Endothelial cell of umbilical vein (primary cell): ENCODE measurements around the gene ARL6IP6.

Experiments used
- EZH2 ChIP-seq: IDR thresholded peaks from 2 replicates; pipeline ENCODE4 v1.6.1; 2012; ENCODE audit warnings: borderline replicate concordance, low read depth, mild to moderate bottlenecking, moderate library complexity, low read length, inconsistent platforms; ENCODE audit not compliant: severe bottlenecking
- JUN ChIP-seq: IDR thresholded peaks from 2 replicates; pipeline ENCODE4 v1.6.1; 2011; ENCODE audit warnings: borderline replicate concordance, low read depth; ENCODE audit not compliant: insufficient read length, insufficient read depth
- MAX ChIP-seq: IDR thresholded peaks from 2 replicates; pipeline ENCODE4 v1.6.1; 2011; ENCODE audit not compliant: insufficient read depth, insufficient read length
- MYC ChIP-seq: IDR thresholded peaks from one replicate; pipeline ENCODE4 v1.6.1; 2011; ENCODE audit warnings: mild to moderate bottlenecking, low read depth, low read length
- POLR2A ChIP-seq: IDR thresholded peaks from 2 replicates; pipeline ENCODE4 v1.6.1; 2012; ENCODE audit warnings: low read depth, mild to moderate bottlenecking, control low read depth, low read length
- POLR2AphosphoS5 ChIP-seq: IDR thresholded peaks from 2 replicates; pipeline ENCODE4 v1.6.1; 2012; ENCODE audit warnings: low read depth, mild to moderate bottlenecking, control low read depth, low read length, moderate library complexity; ENCODE audit not compliant: insufficient read depth
- TF ChIP-seq, protein P1 (sequence below), 2 donors: IDR thresholded peaks; 1 replicate in 1 of 2; 2 replicates in 1 of 2; pipeline ENCODE4 v1.5.1; 2011; ENCODE audit warnings: low read length in 2 of 2, mild to moderate bottlenecking in 2 of 2, moderate library complexity in 2 of 2, control low read depth in 1 of 2, inconsistent platforms in 1 of 2, low read depth in 1 of 2; ENCODE audit not compliant: insufficient read depth in 1 of 2; ENCODE audit errors: extremely low read depth in 1 of 2

DNA sequence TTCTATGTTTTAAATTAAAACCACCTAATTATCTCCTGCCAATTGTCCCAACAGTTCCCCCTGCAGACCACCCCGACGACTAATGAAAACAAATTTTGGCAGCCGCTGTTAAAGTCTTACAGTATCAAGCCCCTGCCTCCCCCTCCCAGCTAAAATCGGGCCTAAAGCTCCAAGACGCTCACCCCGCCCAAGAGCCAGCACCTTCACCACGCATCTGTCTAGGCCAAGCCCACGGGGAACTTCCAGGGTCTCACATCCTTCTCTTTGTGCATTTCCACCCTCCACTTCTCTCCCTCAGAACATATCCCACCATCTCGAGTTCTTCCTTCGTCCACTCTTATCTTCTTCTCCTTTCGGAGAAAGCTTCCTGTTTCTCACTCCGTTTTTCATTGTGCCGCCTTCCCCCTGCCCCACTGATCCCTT, 1.6 kb upstream of the ARL6IP6 start:
- TF ChIP-seq, protein P1, sequence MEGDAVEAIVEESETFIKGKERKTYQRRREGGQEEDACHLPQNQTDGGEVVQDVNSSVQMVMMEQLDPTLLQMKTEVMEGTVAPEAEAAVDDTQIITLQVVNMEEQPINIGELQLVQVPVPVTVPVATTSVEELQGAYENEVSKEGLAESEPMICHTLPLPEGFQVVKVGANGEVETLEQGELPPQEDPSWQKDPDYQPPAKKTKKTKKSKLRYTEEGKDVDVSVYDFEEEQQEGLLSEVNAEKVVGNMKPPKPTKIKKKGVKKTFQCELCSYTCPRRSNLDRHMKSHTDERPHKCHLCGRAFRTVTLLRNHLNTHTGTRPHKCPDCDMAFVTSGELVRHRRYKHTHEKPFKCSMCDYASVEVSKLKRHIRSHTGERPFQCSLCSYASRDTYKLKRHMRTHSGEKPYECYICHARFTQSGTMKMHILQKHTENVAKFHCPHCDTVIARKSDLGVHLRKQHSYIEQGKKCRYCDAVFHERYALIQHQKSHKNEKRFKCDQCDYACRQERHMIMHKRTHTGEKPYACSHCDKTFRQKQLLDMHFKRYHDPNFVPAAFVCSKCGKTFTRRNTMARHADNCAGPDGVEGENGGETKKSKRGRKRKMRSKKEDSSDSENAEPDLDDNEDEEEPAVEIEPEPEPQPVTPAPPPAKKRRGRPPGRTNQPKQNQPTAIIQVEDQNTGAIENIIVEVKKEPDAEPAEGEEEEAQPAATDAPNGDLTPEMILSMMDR (IDR thresholded peaks at IDR 0.05; ENCODE audit: extremely low read depth in 1 of 2, insufficient read depth in 1 of 2, low read depth in 1 of 2, low read length in 2 of 2) = no peak
- TF ChIP-seq POLR2A (no peak), MYC (no peak), EZH2 (no peak), MAX (no peak), JUN (no peak), POLR2AphosphoS5 (no peak)
